Mucosa of descending colon (tissue), 3 donors: ENCODE data around the gene GOSR1. TPM values are rescaled to one million over a fixed set of nuclear protein-coding genes. Genes with fewer than 3 reads are reported as not detected.

Source experiments
- ATAC-seq: fragments of 200-7000 bp; cut with Tn5 transposase; one replicate; pipeline ENCODE4 v1.9.1; 2020; ENCODE audit warnings: mild to moderate bottlenecking, moderate library complexity
- DNase-seq, 3 donors: peaks; one replicate each; pipeline ENCODE4 v3.0.0-alpha.2; 2020
- H3K36me3 ChIP-seq: fragments of 200-600 bp; one replicate; pipeline ENCODE4 v1.8.0; 2021; ENCODE audit warnings: low read depth, mild to moderate bottlenecking
- H3K4me1 ChIP-seq: fragments of 200-600 bp; one replicate; pipeline ENCODE4 v1.8.0; 2021; ENCODE audit warnings: low read depth, mild to moderate bottlenecking
- H3K4me3 ChIP-seq: fragments of 200-600 bp; one replicate; pipeline ENCODE4 v1.8.0; 2021; ENCODE audit warnings: mild to moderate bottlenecking
- H3K9me3 ChIP-seq: fragments of 200-600 bp; one replicate; pipeline ENCODE4 v1.8.0; 2021; ENCODE audit warnings: mild to moderate bottlenecking
- CTCF ChIP-seq: fragments of 200-600 bp; IDR thresholded peaks from one replicate; pipeline ENCODE4 v1.8.0; 2022; ENCODE audit warnings: antibody characterized with exemption, mild to moderate bottlenecking
- intact Hi-C, 2 donors: fragments of 100-400 bp; cut with DNase I in 1 of 2; cut with micrococcal nuclease in 1 of 2; formaldehyde crosslinking; loops; one replicate each; pipeline versions ENCODE4 v1.11.0 to v1.11.1; 2022; cut with DNase I, micrococcal nuclease
- total RNA-seq, 3 donors: library from RNA; stranded (reverse); fragmentation: NEBNext Ultra II Directional in 2 of 3; extraction: Animal tissue kit (Norgen Biotek cat#: 25700) in 2 of 3; gene quantifications; one replicate each; pipeline versions ENCODE4 v1.2.1 to v1.2.4, GENCODE V29; 2021 to 2023
- donor health status: DM: no; HTN: no; CAD: no; lungs with moderate emphysema.
- donor health status: DM: no; HTN: no; CAD: no.
- donor health status: DM: no; HTN: yes; CAD: no.

The GOSR1 gene
- total RNA-seq, 3 donors from 2014 or later: 52.6 to 55.7 (median 53.1) TPM

DNA sequence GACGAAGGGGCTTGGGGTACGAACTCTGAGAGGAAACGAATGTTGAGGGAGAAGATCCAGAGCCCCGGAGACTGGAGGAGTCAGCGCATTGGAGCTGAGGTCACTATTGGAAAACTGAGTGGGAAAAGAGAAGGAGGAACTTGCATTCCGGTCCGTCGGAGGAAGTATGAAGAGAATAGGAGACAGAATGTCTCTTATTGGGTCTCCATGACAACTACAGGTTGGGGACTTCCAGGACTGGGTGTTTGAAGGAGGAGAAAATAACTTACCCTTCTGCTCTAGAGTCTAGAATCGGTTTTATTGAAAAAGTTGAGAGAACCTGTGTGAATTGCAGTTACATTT, 537 bp downstream of the GOSR1 start:
- no peaks in the 10 kb centered on the region for H3K9me3 ChIP-seq
- ATAC-seq (peak; percentile 30), DNase-seq (peak in 1 of 3 donors; percentile 7)
- intact Hi-C loops: no loop called here
- TF ChIP-seq CTCF: no peak
- peaks cover 13% of the 10 kb centered on the region for H3K4me1 ChIP-seq
- H3K4me3 ChIP-seq: peak overlapping the region; percentile 82
- no peaks in the 10 kb centered on the region for H3K36me3 ChIP-seq

GRCh38 chr17:30482555-30482954, 5.3 kb downstream of the GOSR1 start:
- intact Hi-C loops: no loop called here
- no peak overlapping the region for H3K4me3 ChIP-seq
- DNase-seq: no peak

GRCh38 chr17:30483159-30483558, 6.0 kb downstream of the GOSR1 start:
- ATAC-seq: no peak
- H3K4me1 ChIP-seq: peaks cover 8% of the 10 kb centered on the region
- intact Hi-C loops: no loop called here
- TF ChIP-seq CTCF: no peak
- H3K9me3 ChIP-seq: no peaks in the 10 kb centered on the region
- no peak overlapping the region for H3K4me3 ChIP-seq
- H3K36me3 ChIP-seq: peaks cover 8% of the 10 kb centered on the region
- no peak for DNase-seq

More at GRCh38 chr17:30482555-30482954, 5.3 kb downstream of the GOSR1 start:
- TF ChIP-seq CTCF: no peak
- ATAC-seq: no peak
- Histone ChIP-seq H3K4me1 (peaks cover 10% of the 10 kb centered on the region), H3K9me3 (no peaks in the 10 kb centered on the region), H3K36me3 (peaks cover 8% of the 10 kb centered on the region)

- intact Hi-C loops: no loop called here
- no peak for ATAC-seq
These were observed 16.6 kb downstream of the GOSR1 start for GRCh38 chr17:30493780-30494179.

GRCh38 chr17:30495586-30495985, 18.4 kb downstream of the GOSR1 start:
- peaks cover 9% of the 10 kb centered on the region for H3K36me3 ChIP-seq
- H3K4me1 ChIP-seq: no peaks in the 10 kb centered on the region
- DNase-seq (no peak), ATAC-seq (no peak)
- no peaks in the 10 kb centered on the region for H3K9me3 ChIP-seq
- no peak for TF ChIP-seq CTCF
- no peak overlapping the region for H3K4me3 ChIP-seq
- intact Hi-C loops: no loop called here

More at GRCh38 chr17:30493780-30494179, 16.6 kb downstream of the GOSR1 start:
- no peaks in the 10 kb centered on the region for H3K4me1 ChIP-seq
- no peak overlapping the region for H3K4me3 ChIP-seq
- no peak for DNase-seq
- no peak for TF ChIP-seq CTCF
- peaks cover 9% of the 10 kb centered on the region for H3K36me3 ChIP-seq
- no peaks in the 10 kb centered on the region for H3K9me3 ChIP-seq

DNA sequence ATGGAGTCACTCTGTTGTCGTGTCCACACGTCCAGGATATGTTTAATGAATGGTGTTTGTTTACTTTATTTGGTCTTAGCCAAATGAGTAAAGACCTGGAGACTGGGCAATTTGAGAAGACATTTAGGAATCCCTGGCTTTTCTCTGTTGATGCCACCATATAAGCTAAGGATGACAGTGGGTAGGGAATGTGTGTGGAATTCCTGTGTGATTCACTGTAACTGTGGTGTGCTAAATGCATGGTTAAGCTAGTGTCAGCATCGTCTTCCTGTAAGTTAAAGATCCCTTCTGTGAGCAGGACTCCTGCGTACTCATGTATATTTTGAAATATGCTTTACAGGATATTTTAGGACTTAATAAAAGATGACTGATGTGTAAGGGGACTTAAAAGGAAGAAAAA, 26.4 kb downstream of the GOSR1 start:
- no peak for TF ChIP-seq CTCF
- no peak for DNase-seq
- H3K4me3 ChIP-seq: no peak overlapping the region
- H3K36me3 ChIP-seq: no peaks in the 10 kb centered on the region
- no peaks in the 10 kb centered on the region for H3K9me3 ChIP-seq
- no peaks in the 10 kb centered on the region for H3K4me1 ChIP-seq
- intact Hi-C loops: no loop called here
- ATAC-seq: no peak
